Breast epithelium (tissue), 3 donors: ENCODE results near the gene RFC4.

ENCODE experiments used
- POLR2A ChIP-seq: fragments of 450-650 bp; IDR thresholded peaks from one replicate; pipeline ENCODE4 v1.6.1; 2016; ENCODE audit warnings: antibody characterized with exemption, mild to moderate bottlenecking, moderate library complexity
- POLR2AphosphoS5 ChIP-seq, 3 donors: sonication (generic); formaldehyde crosslinking; IDR thresholded peaks; one replicate each; pipeline ENCODE4 v1.6.1; 2017; ENCODE audit warnings: antibody characterized with exemption in 3 of 3
- TF ChIP-seq, protein P1 (sequence below), 3 donors: fragments of 450-650 bp; IDR thresholded peaks; one replicate each; pipeline ENCODE4 v1.5.1; 2016 to 2017; ENCODE audit warnings: antibody characterized with exemption in 3 of 3, mild to moderate bottlenecking in 3 of 3, moderate library complexity in 3 of 3

DNA sequence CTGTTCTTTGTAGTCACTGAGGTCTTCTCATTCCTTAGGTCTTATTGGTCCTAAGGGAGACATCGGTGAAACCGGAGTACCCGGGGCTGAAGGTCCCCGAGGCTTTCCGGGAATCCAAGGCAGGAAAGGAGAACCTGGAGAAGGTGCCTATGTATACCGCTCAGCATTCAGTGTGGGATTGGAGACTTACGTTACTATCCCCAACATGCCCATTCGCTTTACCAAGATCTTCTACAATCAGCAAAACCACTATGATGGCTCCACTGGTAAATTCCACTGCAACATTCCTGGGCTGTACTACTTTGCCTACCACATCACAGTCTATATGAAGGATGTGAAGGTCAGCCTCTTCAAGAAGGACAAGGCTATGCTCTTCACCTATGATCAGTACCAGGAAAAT lies 47.9 kb upstream of the RFC4 start:
- TF ChIP-seq, protein P1, sequence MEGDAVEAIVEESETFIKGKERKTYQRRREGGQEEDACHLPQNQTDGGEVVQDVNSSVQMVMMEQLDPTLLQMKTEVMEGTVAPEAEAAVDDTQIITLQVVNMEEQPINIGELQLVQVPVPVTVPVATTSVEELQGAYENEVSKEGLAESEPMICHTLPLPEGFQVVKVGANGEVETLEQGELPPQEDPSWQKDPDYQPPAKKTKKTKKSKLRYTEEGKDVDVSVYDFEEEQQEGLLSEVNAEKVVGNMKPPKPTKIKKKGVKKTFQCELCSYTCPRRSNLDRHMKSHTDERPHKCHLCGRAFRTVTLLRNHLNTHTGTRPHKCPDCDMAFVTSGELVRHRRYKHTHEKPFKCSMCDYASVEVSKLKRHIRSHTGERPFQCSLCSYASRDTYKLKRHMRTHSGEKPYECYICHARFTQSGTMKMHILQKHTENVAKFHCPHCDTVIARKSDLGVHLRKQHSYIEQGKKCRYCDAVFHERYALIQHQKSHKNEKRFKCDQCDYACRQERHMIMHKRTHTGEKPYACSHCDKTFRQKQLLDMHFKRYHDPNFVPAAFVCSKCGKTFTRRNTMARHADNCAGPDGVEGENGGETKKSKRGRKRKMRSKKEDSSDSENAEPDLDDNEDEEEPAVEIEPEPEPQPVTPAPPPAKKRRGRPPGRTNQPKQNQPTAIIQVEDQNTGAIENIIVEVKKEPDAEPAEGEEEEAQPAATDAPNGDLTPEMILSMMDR (IDR thresholded peaks at IDR 0.05), result no peak
- TF ChIP-seq POLR2A (no peak), POLR2AphosphoS5 (IDR thresholded peaks at IDR 0.05) (no peak)
